ENCODE data around the gene PDCD11. TPM values are rescaled to one million over a fixed set of nuclear protein-coding genes. Genes with fewer than 3 reads are reported as not detected.

Gene PDCD11
- total RNA-seq, 4 donors from 2014 or later, result 7.4 to 39.0 (median 22.2) TPM

DNA sequence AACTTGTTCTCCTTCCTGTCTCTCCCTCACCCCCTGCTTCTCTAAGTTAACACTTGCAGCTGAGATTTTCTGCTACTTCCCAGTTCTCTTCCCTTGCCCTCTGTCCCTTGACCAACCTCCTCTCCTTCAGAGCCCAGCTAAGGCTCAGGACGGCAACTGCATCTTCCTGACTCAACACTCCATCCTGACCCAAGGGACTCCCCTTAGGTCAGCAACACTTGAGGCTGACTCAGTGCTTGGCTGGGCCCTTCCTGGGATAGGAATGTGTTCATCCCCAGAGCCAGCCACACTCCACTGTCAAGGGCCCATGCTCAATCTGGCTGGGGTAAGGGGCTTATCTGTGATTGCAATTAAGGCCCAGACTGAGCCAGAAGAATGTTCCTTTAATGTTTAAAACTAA is 52.3 kb downstream of the PDCD11 start:
- intact Hi-C loops (cut with DNase I; ENCODE audit: low total_unique reads), result no loop called here
- no peaks in the 10 kb centered on the region for H3K36me3 ChIP-seq
- TF ChIP-seq POLR2A (IDR thresholded peaks at IDR 0.05), result no peak
- H3K4me1 ChIP-seq, result peaks cover 12 to 42% of the 10 kb centered on the region in 2 donors
- no peaks in the 10 kb centered on the region for H3K9me3 ChIP-seq
- H3K4me3 ChIP-seq, result peak overlapping the region in 1 of 2 donors; percentile 8
- H3K27ac ChIP-seq, result peak overlapping the region; percentile 91 to 94
- no peaks in the 10 kb centered on the region for H3K27me3 ChIP-seq
- DNase-seq, result peak; percentile 76 to 80

DNA sequence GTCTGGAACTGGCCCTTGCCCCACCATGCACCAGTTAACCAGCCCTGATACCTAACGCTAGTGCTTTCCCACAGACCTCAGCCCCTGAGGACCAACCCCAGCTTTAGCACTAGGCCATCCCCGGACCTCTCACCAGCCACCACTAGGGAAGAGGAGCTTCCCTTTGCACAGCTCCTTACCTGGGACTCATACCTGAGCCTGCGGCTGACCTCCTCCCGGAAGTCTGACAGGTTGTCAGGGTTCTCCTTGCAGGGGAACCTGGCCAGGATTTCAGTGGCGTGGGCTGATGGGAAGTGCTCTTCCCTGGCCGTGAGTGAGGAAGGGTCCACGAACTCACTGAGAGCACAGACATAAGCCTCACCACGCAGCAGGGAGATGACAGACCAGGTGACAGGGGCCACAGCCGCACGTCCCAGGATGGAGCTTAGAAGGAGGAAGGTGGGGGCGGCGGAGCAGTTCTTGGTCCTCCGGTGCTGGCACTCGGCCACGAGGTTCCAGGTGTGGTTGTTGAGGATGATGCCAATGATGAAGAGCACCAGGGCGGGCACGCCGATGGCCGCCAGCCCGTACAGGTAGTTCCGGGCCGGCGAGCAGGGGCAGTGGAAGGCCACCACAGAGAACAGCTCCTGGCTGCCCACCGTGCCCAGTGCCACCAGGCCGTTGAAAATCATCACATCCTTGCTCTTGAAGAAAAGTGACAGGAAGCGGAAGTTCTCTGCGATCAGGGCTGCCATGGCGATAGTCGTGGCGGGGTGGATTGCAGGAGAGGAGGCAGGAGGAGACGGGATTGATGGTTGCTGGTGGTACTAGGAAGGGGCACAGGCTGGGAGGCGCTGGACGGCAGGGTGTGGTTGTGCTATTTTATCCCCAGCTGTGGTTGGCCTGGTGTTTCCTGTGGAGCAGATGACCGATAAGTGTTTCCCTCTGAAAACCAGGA is 53.0 kb downstream of the PDCD11 start:
- Histone ChIP-seq H3K27me3 (no peaks in the 10 kb centered on the region), H3K27ac (peak overlapping the region; percentile 91 to 94), H3K4me1 (peaks cover 12 to 42% of the 10 kb centered on the region in 2 donors), H3K4me3 (peak overlapping the region; percentile 54 to 82), H3K36me3 (no peaks in the 10 kb centered on the region), H3K9me3 (no peaks in the 10 kb centered on the region)
- intact Hi-C loops (cut with DNase I; ENCODE audit: low total_unique reads), result no loop called here
- TF ChIP-seq POLR2A (IDR thresholded peaks at IDR 0.05) (no peak), CTCF (IDR thresholded peaks at IDR 0.05) (no peak)
- DNase-seq, result no peak

- DNase-seq, result no peak
- Histone ChIP-seq H3K9me3 (no peaks in the 10 kb centered on the region), H3K4me1 (peaks cover 12 to 42% of the 10 kb centered on the region in 2 donors), H3K36me3 (no peaks in the 10 kb centered on the region), H3K27me3 (no peaks in the 10 kb centered on the region), H3K4me3 (peak overlapping the region; percentile 54 to 82), H3K27ac (peak overlapping the region; percentile 91 to 94)
- no peak for TF ChIP-seq POLR2A (IDR thresholded peaks at IDR 0.05)
- TF ChIP-seq CTCF (IDR thresholded peaks at IDR 0.05), result no peak
- intact Hi-C loops (cut with DNase I; ENCODE audit: low total_unique reads), result no loop called here
Observed at GRCh38 chr10:103450201-103450695, 53.8 kb downstream of the PDCD11 start.

DNA sequence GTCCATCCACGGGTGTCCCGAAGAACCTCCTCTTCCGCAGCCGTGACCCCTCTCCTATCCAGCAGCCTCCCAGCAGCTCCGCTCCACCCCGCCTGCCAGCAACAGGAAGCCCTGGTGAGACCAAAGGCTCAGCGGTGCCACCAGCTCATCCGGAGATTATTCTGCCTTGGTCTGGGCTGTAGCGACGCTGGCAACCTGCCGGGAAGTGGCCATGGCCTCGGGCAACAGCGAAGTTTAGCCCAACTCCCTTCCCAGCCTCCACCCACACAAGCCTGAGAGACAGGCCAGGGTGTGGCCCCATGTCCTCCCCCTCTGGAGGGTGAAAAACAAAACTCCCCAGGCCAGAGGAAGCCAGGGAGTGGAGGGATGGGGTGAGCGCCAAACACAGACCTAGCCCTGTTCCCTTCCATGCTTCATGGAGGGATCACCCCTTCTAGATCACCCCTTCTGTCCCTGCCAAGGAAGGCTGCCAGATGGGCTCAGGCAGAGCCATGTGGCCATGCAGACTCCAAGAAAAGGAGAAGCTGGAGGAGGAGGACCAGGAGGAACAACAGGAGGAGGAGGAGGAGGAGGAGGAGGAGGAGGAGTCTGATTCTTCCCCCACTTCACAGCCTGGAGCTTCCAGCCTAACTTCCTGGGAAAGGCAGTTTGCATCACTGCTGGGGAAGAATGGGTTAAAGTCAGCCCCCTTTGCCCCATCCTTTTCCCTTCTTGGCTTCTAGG is 54.8 kb downstream of the PDCD11 start:
- no peaks in the 10 kb centered on the region for H3K36me3 ChIP-seq
- H3K27ac ChIP-seq, result peak overlapping the region; percentile 91 to 94
- TF ChIP-seq CTCF (IDR thresholded peaks at IDR 0.05), result no peak
- TF ChIP-seq POLR2A (IDR thresholded peaks at IDR 0.05), result peak in 1 of 2 donors; percentile 37
- H3K27me3 ChIP-seq, result no peaks in the 10 kb centered on the region
- H3K9me3 ChIP-seq, result no peaks in the 10 kb centered on the region
- peak; percentile 78 to 79 for DNase-seq
- H3K4me3 ChIP-seq, result peak overlapping the region; percentile 54 to 82
- intact Hi-C loops (cut with DNase I; ENCODE audit: low total_unique reads), result no loop called here
- H3K4me1 ChIP-seq, result peaks cover 7 to 42% of the 10 kb centered on the region in 2 donors

- H3K36me3 ChIP-seq, result no peaks in the 10 kb centered on the region
- H3K27ac ChIP-seq, result peak within 1 kb of the TSS; percentile 91 to 94
- intact Hi-C loops (cut with DNase I; ENCODE audit: low total_unique reads), result no loop called here
- H3K4me3 ChIP-seq, result peak within 1 kb of the TSS; percentile 54 to 82
- no peaks in the 10 kb centered on the region for H3K9me3 ChIP-seq
- peak; percentile 76 for DNase-seq
- TF ChIP-seq POLR2A (IDR thresholded peaks at IDR 0.05) (peak in 1 of 2 donors; percentile 52), CTCF (IDR thresholded peaks at IDR 0.05) (no peak)
- no peaks in the 10 kb centered on the region for H3K27me3 ChIP-seq
- peaks cover 7 to 34% of the 10 kb centered on the region in 2 donors for H3K4me1 ChIP-seq
Observed at GRCh38 chr10:103451831-103452505, 55.5 kb downstream of the PDCD11 start, which contains the start of gene CALHM2. TSS of gene CALHM2 (minus strand) at chr10:103452370. CDS start at chr10:103449941, 2,429 bp downstream.

Data from uterus (tissue), 4 donors.